Fibroblast of lung (primary cell): ENCODE data around the gene ZNF639.

Source experiments
- CTCF ChIP-seq, 2 donors: IDR thresholded peaks in 1 of 2; conservative IDR thresholded peaks in 1 of 2; 1 replicate in 1 of 2; 2 replicates in 1 of 2; pipeline ENCODE4 v1.5.1; 2011 to 2012; ENCODE audit warnings: low read length in 2 of 2, control low read depth in 1 of 2, inconsistent platforms in 1 of 2, low read depth in 1 of 2, mild to moderate bottlenecking in 1 of 2
- EZH2 ChIP-seq: IDR thresholded peaks from 2 replicates; pipeline ENCODE4 v1.5.1; 2012; ENCODE audit warnings: low read length, control low read depth, mild to moderate bottlenecking; ENCODE audit errors: missing control alignments

- TF ChIP-seq EZH2 (no peak), CTCF (conservative IDR thresholded peaks at IDR 0.05 in 1 of 2, IDR thresholded peaks at IDR 0.05 in 1 of 2; ENCODE audit: low read depth in 1 of 2, low read length in 2 of 2) (peak; percentile 69 to 70)
These were observed 1.1 kb upstream of the ZNF639 start for GRCh38 chr3:179321668-179322285.
